ENCODE measurements around the gene SENP3. TPM values are rescaled to one million over a fixed set of nuclear protein-coding genes. Genes with fewer than 3 reads are reported as not detected.

SENP3 gene
- total and polyA plus RNA-seq, 2 of the 13 experiments (the other 11 are each of a cell fraction or from before 2014, with no cell fraction given), result 55.8 to 75.4 TPM

- TF ChIP-seq RNF2 (conservative IDR thresholded peaks at IDR 0.05; ENCODE audit: low read depth), result no peak
- TF ChIP-seq ATF1 (CRISPR knock-in tag; IDR thresholded peaks at IDR 0.05), result no peak
- no peak for TF ChIP-seq FOXK2 (IDR thresholded peaks at IDR 0.05)
- TF ChIP-seq ZHX2 (IDR thresholded peaks at IDR 0.05; ENCODE audit: low read depth), result no peak
- TF ChIP-seq ZHX2 (CRISPR knock-in tag; IDR thresholded peaks at IDR 0.05; ENCODE audit: borderline replicate concordance), result no peak
- TF ChIP-seq ZBTB40 (IDR thresholded peaks at IDR 0.05), result no peak
- no peak for TF ChIP-seq ZBTB40 (CRISPR knock-in tag; IDR thresholded peaks at IDR 0.05)
- TF ChIP-seq FUBP1 (CRISPR knock-in tag; IDR thresholded peaks at IDR 0.05; ENCODE audit: borderline replicate concordance), result no peak
- TF ChIP-seq ZNF383 (CRISPR knock-in tag; IDR thresholded peaks at IDR 0.05; ENCODE audit: borderline replicate concordance), result no peak
- TF ChIP-seq ZFP91 (CRISPR knock-in tag; IDR thresholded peaks at IDR 0.05; ENCODE audit: borderline replicate concordance), result peak; percentile 22; the same call in 1 of the 2 replicates
- TF ChIP-seq RARG (CRISPR knock-in tag; IDR thresholded peaks at IDR 0.05; ENCODE audit: low read depth), result no peak
Measured at GRCh38 chr17:7557147-7557764, 4.5 kb upstream of the SENP3 start (continued).
